ENCODE data around the gene PCDHGA12.
"Not testable (repeated sequence)": the region's sequence is repeated elsewhere in the genome, so short reads cannot be mapped to it uniquely, and the experiment has no call there.

Gene PCDHGA12

GRCh38 chr5:141430332-141431113, at the start of gene PCDHGA12:
TSS of gene PCDHGA12 (plus strand) at chr5:141430507. CDS start at chr5:141430760, 253 bp downstream.
- DNase-seq = no peak

GRCh38 chr5:141382469-141383294, 47.6 kb upstream of the PCDHGA12 start, which contains the start of gene PCDHGA7:
TSS of gene PCDHGA7 (plus strand) at chr5:141382742. CDS start at chr5:141382900, 158 bp downstream.
- DNase-seq = no peak

DNA sequence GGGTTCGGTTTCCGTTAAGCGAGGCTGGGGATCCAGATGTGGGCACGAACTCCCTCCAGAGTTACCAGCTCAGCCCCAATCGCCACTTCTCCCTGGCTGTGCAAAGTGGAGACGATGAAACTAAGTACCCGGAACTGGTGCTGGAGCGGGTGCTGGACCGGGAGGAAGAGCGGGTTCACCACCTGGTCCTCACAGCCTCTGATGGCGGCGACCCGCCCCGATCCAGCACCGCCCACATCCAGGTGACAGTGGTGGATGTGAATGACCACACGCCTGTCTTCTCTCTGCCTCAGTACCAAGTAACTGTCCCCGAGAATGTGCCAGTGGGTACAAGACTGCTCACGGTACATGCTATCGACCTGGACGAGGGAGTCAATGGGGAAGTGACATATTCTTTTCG, 47.0 kb upstream of the PCDHGA12 start:
- no peak for DNase-seq

GRCh38 chr5:141384471-141385267, 45.6 kb upstream of the PCDHGA12 start:
- no peak for DNase-seq

GRCh38 chr5:141387557-141388311, 42.6 kb upstream of the PCDHGA12 start, which contains the start of gene PCDHGB4:
TSS of gene PCDHGB4 (plus strand) at chr5:141387698. CDS start at chr5:141387885, 187 bp downstream.
- not testable (repeated sequence) for DNase-seq

DNA sequence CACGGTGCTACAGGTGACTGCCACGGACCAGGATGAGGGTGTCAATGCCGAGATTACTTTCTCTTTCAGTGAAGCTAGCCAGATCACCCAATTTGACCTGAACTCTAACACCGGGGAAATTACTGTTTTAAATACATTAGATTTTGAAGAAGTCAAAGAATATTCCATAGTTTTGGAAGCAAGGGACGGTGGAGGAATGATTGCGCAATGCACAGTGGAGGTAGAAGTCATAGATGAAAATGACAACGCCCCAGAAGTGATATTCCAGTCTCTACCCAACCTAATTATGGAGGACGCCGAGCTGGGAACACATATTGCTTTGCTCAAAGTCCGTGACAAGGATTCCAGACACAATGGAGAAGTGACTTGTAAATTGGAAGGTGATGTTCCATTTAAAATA, 41.6 kb upstream of the PCDHGA12 start:
- DNase-seq = no peak

- DNase-seq = no peak
Measured at GRCh38 chr5:141389153-141390042, 40.9 kb upstream of the PCDHGA12 start.

DNA sequence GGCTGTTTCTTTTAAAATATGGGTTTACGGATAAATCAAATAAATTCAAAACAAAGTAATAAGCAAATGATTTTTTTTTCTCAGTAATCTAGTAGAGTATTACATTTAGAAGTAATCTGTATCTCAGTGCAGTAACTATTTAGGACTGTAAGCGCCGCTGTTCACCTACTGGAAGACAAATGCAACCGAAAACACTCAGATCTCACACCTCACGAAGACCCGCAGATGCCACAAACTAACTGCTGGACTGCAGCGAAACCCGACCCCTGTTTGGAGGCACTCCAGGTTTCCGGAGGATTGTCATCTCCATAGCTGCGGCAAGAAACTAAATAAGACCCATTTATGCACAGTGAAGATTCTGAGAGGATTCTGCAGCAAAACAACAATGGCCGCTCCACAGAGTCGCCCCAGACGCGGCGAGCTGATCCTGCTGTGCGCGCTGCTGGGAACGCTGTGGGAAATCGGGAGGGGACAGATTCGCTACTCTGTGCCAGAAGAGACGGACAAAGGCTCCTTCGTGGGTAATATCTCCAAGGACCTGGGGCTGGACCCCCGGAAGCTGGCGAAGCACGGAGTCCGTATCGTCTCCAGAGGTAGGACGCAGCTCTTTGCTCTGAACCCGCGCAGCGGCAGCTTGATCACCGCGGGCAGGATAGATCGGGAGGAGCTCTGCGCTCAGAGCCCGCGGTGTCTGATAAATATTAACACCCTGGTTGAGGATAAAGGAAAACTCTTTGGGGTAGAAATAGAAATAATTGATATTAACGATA, 37.7 kb upstream of the PCDHGA12 start, which contains the start of gene PCDHGA8:
PCDHGA8 (plus strand) TSS at position 205 of the 770 bp plus-strand sequence; CDS start at position 386, 181 bp downstream.
- DNase-seq = no peak

DNA sequence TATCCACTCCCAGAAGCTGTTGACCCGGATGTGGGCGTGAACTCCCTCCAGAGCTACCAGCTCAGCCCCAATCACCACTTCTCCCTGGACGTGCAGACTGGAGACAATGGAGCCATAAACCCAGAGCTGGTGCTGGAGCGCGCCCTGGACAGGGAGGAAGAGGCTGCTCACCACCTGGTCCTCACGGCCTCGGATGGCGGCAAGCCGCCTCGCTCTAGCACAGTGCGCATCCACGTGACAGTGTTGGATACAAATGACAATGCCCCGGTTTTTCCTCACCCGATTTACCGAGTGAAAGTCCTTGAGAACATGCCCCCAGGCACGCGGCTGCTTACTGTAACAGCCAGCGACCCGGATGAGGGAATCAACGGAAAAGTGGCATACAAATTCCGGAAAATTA, 37.0 kb upstream of the PCDHGA12 start:
- DNase-seq = no peak

DNA sequence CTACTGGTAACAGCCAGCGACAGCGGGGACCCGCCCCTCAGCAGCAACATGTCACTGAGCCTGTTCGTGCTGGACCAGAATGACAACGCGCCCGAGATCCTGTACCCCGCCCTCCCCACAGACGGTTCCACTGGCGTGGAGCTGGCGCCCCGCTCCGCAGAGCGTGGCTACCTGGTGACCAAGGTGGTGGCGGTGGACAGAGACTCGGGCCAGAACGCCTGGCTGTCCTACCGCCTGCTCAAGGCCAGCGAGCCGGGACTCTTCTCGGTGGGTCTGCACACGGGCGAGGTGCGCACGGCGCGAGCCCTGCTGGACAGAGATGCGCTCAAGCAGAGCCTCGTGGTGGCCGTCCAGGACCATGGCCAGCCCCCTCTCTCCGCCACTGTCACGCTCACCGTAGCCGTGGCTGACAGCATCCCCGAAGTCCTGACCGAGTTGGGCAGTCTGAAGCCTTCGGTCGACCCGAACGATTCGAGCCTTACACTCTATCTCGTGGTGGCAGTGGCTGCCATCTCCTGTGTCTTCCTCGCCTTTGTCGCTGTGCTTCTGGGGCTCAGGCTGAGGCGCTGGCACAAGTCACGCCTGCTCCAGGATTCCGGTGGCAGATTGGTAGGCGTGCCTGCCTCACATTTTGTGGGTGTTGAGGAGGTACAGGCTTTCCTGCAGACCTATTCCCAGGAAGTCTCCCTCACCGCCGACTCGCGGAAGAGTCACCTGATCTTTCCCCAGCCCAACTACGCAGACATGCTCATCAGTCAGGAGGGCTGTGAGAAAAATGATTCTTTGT, 35.7 kb upstream of the PCDHGA12 start:
- not testable (repeated sequence) for DNase-seq

DNA sequence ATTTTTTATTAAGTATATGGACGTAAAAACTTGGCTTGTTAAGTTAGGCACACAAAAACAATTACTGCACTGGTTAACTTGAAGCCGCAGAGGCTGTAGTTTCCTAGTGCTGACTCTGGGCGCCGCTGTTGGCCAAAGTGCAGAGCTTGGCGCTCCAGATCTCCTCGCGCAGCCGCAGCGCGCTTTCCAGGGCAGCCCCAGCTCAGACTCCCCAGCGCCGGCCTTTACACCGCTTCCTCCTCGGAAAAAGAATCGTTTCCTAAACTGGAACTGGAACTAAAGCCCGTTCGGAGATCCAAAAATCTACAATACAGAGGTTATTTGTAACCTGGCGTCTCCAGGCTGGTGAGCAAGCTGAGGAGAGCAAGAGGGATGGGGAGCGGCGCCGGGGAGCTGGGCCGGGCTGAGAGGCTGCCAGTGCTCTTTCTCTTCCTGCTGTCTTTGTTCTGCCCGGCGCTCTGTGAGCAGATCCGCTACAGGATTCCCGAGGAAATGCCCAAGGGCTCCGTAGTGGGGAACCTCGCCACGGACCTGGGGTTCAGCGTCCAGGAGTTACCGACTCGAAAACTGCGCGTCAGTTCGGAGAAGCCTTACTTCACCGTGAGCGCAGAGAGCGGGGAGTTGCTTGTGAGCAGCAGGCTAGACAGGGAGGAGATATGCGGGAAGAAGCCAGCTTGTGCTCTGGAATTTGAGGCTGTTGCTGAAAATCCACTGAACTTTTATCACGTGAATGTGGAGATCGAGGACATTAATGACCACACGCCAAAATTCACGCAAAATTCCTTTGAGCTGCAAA, 32.4 kb upstream of the PCDHGA12 start, which contains the start of gene PCDHGB5:
PCDHGB5 (plus strand) TSS at position 192 of the 796 bp plus-strand sequence; CDS start at position 373, 181 bp downstream.
- not testable (repeated sequence) for DNase-seq

DNA sequence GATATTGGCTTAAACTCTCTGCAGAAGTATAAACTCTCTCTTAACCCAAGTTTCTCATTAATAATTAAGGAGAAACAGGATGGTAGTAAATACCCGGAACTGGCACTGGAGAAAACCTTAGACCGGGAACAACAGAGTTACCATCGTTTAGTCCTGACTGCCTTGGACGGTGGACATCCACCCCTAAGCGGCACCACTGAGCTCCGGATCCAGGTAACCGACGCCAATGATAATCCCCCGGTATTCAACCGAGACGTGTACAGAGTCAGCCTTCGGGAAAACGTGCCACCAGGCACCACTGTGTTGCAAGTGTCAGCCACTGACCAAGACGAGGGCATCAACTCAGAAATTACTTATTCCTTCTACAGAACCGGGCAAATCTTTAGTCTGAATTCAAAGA, 31.7 kb upstream of the PCDHGA12 start:
- DNase-seq = no peak

DNA sequence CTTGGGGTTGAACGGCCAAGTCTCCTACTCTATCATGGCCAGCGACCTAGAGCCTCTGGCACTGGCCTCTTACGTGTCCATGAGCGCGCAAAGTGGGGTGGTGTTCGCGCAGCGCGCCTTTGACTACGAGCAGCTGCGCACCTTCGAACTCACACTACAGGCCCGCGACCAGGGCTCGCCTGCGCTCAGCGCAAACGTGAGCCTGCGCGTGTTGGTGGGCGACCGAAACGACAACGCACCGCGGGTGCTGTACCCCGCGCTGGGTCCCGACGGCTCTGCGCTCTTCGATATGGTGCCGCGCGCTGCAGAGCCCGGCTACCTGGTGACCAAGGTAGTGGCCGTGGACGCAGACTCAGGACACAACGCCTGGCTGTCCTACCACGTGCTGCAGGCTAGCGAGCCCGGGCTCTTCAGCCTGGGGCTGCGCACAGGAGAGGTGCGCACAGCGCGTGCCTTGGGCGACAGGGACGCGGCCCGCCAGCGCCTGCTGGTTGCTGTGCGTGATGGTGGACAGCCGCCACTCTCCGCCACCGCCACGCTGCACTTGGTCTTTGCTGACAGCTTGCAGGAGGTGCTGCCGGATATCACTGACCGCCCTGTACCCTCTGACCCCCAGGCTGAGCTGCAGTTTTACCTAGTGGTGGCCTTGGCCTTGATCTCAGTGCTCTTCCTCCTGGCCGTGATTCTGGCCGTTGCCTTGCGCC, 30.6 kb upstream of the PCDHGA12 start:
- no peak for DNase-seq

- no peak for DNase-seq
Measured at GRCh38 chr5:141402553-141403243, 27.6 kb upstream of the PCDHGA12 start, which contains the start of gene PCDHGA9. TSS of gene PCDHGA9 (plus strand) at chr5:141402778. CDS start at chr5:141402953, 175 bp downstream.

GRCh38 chr5:141403387-141403786, 26.9 kb upstream of the PCDHGA12 start:
- no peak for DNase-seq

GRCh38 chr5:141407790-141408505, 22.4 kb upstream of the PCDHGA12 start, which contains the start of gene PCDHGB6:
TSS of gene PCDHGB6 (plus strand) at chr5:141408021. CDS start at chr5:141408203, 182 bp downstream.
- not testable (repeated sequence) for DNase-seq
